AG20443 (cell line): ENCODE results near the gene SARM1.

ENCODE experiments used
- DNase-seq: peaks from one replicate; pipeline ENCODE4 v3.0.0; 2012; ENCODE audit warnings: low spot score, mixed read lengths

The SARM1 gene

DNA sequence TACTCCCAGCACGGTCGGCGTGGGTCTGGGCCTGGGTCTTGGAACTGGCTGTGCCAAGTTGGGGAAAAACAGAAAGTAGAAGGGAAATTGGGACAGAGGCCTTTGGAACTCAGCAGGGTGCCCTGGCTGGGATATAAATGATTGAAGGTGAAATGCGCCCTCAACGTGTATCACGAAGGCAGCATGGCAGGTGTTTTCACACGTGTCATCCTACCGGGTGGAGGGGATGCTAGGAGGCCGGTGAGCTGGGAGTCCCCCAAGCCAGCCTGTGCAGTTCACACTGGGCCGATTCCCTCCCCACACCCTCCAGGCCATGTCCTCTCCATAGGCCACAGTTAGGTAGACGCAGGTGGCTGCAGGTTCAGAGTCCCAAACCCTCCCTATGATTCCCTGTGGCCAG lies 30.0 kb upstream of the SARM1 start:
- no peak for DNase-seq

DNA sequence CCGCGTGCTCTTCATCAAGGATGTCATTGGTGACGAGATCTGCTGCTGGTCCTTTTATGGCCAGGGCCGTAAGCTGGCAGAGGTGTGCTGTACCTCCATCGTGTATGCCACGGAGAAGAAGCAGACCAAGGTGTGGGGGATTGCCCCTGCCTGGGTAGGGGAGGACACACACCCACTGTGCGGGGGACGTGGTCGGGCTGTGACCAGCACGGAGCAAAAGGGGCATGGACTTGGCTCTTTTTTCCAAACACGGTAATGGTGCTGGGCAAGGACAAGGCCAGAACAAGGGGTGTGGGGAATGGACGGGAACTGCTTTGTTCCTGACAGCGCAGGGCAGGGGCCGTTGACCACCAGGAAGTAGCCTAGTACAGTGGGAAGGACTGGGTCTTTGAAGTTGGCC lies 29.2 kb upstream of the SARM1 start:
- DNase-seq: no peak

DNA sequence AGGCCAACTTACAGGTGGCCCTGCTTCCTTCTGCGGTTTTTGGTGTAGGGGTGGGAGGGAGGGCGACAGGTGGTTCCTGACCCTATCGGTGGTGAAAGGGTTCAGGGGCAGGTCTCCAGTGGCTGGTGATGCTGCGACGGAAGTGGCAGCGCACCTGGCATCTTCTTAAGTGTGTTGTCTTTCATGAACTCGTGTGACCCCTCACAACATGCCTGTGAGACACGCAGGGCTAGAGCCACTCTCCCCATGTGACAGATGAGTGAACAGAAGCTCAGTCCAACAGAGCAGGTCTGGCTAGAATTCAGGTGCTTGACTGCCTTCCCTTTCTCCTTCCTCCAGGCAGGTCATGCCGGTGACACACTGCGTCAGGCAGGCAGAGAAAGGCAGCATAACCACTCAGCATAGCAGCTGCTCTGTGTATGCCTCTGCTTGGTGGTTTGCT lies 28.0 kb upstream of the SARM1 start:
- DNase-seq: no peak

DNA sequence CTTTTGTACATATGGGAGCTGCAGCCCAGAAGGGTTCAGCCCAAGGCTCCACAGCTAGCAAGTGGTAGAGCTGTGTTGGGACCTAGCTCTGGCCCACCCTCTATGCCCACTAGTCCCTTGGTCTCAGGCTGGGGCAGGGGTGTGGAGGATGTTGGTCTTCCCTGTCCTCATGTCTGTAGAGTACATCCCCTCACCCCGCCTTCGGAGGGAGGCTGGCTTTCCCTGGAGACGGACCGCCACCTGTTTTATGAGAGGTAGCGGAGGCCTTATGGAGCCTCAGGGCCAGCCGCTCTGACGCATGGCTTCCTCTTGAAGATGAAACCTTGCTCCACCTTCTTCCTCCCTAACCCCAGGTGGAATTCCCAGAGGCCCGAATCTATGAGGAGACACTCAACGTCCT lies 27.5 kb upstream of the SARM1 start:
- no peak for DNase-seq

DNA sequence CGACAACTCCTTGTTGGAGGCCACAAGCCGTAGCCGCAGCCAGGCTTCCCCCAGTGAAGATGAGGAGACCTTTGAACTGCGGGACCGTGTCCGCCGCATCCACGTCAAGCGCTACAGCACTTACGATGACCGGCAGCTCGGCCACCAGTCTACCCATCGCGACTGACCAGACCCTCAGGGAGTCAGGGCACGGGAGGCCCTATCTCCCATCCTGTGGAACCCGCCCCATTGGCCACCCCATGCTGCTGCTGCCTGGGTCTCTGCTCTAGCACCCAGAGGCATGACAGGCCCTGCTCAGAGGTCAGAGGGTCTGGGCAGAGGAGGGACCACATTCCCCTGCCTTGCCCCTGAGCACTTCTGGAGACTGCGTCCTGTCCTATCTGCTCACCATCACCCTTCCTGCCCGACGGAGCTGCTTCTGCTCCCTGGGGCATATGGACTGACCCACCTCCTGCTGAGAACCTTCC lies 27.0 kb upstream of the SARM1 start:
- DNase-seq: no peak

DNA sequence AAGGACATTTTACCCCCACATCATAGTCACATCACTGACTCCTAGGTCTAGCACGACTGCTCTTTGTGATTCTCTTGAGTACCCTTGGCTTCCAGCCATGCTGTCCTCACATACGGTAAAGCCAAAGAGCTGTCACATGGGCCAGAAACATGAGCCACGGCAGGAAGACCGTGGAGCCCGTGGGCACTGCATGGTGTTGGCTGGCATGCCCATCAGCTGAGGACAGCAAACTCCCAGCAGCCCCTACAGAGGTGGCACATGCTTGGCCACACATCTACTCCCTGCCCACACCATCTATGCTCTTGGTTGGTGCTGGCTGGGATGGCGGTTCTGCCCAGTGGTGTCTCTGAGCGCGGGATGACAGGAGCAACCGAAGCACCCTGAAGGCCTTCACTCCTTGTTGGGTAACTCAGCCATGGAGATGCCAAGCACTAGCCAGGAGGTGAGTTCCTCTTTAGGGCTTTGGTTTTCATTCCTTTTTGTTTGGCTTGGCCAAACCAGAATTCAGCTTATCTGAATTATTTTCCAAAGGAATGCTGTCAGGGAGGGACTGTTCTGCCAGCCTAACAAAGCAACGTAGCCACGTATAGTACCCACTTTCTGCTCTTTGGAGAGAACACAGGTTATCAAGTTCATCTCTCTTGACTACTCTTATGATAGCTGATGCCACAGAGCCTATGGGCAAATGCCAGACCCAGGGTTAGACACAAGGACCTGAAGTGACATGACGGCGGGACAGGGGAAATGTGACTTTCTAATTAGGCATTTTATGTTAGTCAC lies 25.9 kb upstream of the SARM1 start:
- no peak for DNase-seq

DNA sequence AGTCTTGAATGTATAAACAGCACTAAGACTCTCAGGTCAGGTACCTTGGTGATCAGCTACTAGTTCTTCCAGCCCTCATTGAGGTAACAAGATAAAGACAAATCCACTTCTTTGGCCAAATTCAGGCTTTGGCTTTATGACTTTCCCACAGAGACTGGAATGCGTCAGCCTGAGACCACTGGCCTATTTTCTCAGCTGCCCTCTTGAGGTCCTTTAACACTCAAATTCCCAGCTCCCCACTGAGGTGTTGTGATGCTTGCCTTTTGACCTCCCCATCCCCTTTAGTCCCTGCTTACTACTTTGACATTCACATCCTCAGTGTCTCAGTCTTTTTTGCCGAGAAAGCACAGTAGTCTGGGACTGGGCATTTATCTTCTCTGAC lies 25.3 kb upstream of the SARM1 start:
- no peak for DNase-seq

DNA sequence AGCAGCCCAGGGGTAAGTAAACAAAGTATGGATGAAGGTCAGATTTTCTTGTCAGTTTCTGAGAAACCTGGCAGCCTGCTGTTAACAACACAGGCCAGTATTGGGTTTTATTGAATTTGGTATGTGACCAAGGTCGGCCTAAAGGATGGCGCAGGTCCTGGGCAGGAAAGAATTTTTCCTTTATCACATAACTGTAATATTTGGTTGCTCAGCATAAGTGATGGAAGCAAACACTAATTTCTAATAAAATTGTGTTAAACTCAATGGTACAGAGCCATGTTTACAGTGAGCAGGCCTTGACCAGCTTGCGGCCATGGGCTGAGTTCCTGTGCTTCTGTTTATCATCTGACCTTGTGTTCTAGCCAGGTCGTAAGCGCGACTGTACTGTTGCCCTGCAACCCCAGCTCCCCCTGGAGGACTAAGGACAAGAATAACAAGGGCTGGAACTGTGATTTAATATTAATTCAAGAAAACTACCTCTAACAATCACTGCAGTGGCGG lies 24.7 kb upstream of the SARM1 start:
- DNase-seq: no peak

DNA sequence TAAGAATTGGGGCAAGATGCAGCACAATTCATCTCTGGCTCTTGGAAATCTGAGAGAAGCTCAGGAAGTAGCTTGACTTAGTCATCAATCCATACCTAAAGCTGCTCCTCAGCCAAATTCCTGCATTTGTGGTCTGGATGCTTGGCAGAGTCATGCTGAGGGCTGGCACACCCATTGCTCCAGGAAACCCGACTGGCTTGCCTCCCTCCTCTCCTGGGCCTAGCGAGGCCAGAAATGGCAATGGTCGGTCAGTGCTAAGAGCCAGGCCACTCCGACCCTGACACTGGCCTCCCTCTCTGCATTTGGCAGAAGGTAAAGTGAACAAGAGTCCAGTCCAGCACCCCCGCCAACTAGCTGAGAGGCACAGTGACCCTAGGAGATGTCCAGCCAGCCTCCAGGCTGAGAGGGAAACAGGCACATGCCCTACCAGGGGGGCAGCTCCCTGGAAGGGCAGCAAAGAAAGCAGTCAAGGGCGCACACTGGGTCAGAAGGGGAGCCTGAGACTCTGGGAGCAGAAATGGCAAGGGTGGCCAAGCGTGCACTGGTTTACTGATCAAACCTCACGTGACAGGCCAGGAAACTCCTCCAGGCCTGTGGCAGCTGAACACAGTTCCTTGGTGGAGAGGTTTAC lies 24.1 kb upstream of the SARM1 start:
- DNase-seq: peak; percentile 83

DNA sequence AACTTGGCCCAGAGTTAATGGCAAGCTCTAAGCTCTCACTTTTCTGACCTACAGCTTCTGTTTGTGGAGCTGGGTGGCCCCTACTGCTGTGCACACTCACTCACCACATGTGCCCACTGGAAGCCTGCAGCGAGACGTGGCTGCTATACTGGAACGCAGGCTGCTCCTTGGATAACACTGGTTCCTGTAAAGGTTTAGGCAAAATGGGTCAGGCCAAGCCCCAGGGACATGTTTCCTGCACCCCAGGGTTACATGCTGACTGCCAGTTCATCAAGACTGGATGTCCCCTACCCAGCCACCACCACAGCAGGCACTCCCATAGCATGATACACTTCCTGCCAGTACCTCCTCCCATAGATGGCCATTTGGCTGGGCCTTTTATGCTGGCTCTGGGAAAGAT lies 22.5 kb upstream of the SARM1 start:
- DNase-seq: no peak

DNA sequence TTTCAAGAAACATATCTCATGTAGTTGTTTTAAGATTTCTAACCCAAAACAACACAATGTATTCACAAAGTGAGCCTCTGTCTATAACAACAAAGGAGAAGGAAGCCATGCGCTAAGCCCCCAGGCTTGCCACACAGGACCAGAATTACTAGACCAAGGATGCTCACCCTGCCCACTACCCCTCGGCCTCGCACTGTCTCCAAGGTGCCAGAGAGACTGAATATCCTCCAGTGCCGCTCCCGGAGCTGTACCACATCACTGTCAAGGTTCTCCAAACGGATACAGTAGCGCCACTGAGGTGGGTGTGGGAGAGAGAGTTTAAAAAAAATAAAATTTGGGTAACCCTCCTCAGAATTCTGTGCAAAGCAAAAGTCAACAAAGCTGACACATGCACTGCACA lies 21.2 kb upstream of the SARM1 start:
- no peak for DNase-seq

DNA sequence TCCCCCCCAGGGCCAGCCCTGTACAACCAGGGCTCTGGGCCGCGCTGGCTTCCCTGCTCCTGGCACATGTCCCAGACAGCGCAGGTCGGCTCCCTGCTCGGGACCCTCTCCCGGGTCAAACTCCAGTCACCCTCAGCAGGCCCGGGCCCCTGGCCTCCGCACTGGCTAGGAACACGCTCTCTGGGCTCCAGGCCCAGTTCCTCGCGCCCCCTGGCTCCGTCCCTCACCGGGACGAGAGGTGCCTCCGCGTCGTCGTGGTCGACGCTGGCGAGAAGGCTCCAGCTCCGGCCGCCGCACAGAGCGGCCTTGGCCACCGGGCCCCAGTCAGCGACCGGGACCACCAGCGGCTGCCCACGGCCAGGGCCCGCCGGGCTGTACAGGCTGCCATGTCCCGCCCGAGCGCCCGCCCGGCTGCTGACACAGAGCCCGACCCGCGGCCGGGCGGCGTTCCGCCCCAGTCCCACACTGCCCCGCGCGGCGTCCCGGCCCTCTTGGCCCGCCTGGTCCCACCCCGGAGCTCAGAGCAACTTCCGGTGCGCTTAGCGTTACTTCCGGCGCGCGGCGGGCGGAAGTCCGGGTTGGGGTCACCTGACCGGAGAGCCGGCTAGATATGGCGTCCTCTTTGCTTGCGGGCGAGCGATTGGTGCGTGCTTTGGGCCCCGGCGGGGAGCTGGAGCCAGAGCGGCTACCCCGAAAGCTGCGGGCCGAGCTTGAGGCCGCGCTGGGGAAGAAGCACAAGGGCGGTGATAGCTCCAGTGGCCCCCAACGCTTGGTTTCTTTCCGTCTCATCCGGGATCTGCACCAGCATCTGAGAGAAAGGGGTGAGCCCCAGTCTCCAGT lies 14.2 kb upstream of the SARM1 start, which contains the start of gene POLDIP2:
TSS of gene POLDIP2 (minus strand) at position 467 of the 840 bp plus-strand sequence. CDS start at position 388, 79 bp downstream.
- DNase-seq: peak; percentile 98

DNA sequence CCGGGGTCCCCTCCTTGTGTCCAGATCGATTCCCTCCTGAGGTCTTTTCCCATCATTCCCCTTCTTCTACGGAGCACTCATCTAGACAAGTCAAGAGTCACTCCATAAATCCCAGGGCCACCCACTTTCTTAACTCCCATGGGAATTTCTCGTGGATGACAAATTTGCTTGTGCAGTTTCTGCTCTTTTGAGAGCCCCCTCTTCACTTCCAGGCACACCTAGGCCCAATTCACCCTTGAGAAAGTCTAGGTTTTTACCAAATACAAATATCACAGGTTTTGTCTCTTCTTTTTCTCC lies 13.6 kb upstream of the SARM1 start:
- DNase-seq: no peak

DNA sequence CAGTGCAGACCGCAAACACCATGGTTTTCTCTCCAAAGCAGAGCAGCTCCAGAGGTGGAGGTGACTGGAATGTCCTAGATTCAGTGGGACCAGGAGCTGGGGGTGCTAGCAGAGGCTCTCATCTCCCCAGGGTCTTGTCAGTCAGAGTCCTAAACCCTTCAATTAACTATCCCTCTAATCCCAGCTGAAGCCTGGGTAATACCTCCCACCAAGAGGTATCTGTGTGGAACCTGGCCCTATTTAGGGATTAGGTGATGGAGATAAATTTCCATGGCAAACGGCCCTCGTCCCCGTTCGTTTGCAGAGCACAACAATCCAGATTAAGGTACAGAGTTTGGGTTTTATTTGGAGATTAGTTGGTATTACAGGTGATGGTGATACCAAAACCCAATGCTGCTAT lies 8.3 kb upstream of the SARM1 start:
- DNase-seq: no peak

DNA sequence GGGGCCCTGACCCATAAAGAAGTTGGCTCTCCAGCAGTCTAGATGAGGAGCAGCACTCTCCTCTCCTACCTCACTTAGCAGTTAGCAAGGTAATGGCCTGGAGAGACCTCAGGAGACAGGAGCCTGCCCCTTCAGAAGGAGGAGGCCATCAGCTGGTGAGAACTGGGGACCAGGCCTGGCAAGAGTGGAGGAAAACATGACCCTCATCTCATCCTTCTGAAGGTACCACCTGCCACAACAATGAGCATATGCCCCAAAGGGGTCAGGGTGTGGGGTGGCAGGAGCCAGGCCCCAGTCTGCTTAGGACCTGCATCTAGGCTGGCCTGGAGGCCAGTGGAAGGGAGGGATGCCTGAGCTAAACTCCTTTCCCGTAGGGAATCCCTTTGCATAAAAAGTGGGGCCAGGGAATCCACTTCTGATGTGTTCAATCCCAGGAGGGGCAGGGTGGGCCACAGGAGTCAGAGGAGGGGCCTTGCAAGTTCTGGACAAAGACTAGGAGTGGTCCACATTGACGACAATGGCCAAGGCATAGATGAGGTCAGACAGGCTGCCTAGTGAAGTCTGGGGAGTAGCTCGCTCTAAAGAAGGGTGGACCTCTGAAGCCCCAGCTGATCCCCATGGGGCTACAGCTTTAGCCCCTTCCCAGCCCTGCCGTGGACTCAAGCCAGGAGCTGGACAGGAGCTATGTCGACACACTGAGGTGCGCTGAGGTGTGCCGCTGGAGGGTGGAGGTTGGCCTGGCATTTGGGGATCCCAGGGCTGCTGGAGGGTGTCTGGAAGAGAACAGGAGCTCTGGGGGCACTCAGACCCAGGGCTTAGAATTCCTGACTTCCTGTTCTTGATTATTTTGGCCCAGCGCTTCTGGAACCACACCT lies 7.5 kb upstream of the SARM1 start:
- no peak for DNase-seq

DNA sequence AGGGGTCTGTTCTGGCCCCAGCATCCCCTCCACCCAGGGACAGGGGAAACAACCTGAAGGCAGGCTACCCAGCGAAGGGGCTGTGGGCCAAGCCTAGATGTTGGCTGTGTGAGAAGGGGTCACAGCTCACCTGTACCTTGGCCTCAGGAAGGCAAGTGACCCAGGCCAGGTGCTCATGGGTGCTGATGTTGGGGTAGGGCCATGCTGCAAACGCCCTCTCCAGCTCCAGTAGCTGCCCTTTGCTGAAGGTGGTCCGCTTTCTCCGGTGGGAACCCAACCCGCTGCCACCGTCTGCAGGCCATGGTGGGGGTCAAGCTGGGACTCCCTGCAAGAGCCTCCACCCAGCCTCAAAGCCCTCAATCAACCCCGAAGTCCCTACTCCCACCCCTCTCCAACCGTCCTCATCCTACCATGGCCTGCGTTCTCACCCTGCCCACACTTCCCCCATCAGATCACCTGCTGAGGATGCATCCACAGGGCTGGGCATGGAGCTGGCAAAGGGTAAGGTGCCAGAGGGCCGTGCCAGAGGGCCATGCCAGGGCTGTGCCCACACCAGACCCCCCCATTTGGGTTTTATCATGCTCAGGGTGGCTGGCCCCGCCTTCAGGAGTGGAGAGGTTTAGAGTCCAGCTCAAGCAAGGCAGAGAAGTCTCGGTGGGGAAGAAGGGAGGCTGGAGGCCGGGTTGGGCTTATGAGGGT lies 6.7 kb upstream of the SARM1 start, which contains the start of gene SEBOX:
TSS of gene SEBOX (minus strand) at position 535 of the 699 bp plus-strand sequence. CDS start at position 487, 48 bp downstream.
- DNase-seq: no peak

DNA sequence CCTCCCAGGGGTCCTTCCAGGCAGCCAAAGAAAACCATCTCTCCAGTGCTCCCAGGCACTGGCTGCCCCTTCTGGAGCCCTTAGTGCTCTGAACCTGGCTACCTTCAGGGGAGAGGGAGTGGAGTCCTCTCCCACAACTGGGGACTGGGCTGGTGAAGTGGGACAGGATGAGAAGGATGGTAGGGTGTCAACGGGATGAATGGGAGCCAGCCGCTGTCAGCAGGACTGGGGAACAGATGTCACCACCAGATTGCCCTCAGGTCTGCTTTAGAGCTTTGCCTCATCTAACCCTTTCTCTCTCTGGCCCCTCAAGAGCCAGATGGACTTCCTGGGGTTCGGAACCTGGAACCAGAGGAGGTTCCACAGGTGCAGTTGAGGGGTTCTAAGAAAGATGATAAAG lies 6.0 kb upstream of the SARM1 start:
- DNase-seq: no peak

DNA sequence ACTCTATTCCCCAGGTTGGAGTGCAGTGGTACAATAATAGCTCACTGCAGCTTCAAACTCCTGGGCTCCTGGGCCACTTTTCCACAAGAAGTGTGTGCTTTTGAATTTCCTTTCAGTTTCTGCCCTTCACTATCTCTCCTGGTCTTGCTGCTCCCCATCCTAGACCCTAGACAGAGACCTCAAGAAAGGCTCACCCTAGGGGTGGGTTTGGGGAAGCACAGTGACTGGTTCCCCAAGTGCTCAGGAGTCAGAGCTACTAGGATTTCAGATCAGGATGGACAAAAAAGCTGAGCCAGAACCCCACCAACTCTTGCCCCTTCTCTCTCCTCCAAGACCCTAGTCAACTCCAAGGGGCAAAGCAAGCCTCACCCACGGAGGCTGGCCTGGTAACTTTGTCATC lies 4.9 kb upstream of the SARM1 start:
- DNase-seq: no peak

DNA sequence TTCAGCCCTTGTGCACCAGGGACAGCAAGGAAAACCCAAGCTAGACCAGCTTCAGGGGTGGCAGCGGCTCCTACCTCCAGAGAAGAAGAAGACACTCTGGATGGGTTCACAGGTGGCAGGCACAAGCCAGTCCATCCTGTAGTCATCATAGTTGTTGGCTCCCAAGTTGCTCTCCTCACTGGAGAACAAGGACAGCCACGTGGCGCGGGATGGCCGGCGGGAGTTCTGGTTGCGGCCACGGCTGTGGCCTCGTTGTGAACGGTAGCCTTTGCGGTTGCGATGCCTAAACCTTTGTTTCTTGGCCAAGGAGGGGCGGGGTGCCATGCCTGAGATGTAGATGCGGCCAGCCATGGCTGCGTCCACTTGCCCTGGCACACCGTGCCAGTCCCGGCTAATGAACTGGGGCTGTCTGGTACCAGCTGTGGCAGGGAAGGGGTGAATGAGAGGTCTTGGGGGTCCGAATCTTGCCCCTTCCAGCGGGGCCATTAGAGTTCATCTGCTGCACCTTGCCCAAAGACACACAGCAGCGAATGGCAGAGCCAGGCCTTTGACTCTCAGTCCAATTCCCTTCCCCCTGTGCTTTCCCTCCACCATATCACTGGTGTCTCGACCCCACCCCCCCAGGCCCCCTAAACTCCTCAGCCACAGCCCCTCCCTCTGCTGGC lies 3.7 kb upstream of the SARM1 start:
- no peak for DNase-seq

DNA sequence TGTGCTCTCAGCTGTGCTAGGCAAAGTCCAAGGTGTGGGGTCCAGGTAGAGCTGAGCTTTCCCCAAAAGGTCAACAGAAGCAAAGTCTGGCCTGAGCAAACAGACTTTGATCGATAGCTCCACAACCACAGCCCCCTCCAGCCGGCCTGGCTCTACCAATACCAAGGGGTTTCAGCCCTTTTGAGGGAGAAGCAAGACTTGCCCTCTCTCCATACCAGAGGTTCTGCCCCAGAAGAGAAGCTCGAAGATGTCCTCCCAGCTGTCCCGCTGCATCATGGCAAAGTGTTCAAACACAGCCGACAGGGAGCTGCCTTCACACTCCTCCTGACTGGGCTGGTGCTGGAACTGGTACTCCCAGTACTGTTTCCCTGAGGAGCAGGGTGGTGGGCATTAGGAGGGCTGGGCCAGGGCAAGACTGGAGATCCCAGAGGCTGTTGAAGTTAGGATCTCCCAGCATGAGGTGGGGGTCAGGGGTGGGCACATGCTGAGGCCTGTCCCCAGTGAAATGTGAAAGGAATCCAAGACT lies 3.1 kb upstream of the SARM1 start:
- DNase-seq: no peak
